ENCODE results near the gene CDH4.

CDH4 gene

GRCh38 chr20:61556673-61557072, 304.6 kb downstream of the CDH4 start:
- H3K9ac ChIP-seq (ENCODE audit: low read length): no peak overlapping the region
- H3K36me3 ChIP-seq (ENCODE audit: control insufficient read depth, insufficient read depth, low read length): no peaks in the 10 kb centered on the region
- H3K4me3 ChIP-seq (ENCODE audit: low read length): no peak overlapping the region
- H3K4me1 ChIP-seq (ENCODE audit: control insufficient read depth, insufficient read depth, low read length): no peaks in the 10 kb centered on the region
- H3K27me3 ChIP-seq (ENCODE audit: control insufficient read depth, insufficient read depth, low read length): no peaks in the 10 kb centered on the region
- no peak overlapping the region for H3K27ac ChIP-seq (ENCODE audit: low read depth, low read length)

GRCh38 chr20:61557621-61558020, 305.6 kb downstream of the CDH4 start:
- Histone ChIP-seq H3K9ac (ENCODE audit: low read length) (no peak overlapping the region), H3K27me3 (ENCODE audit: control insufficient read depth, insufficient read depth, low read length) (no peaks in the 10 kb centered on the region), H3K4me3 (ENCODE audit: low read length) (no peak overlapping the region), H3K27ac (ENCODE audit: low read depth, low read length) (no peak overlapping the region), H3K36me3 (ENCODE audit: control insufficient read depth, insufficient read depth, low read length) (no peaks in the 10 kb centered on the region), H3K4me1 (ENCODE audit: control insufficient read depth, insufficient read depth, low read length) (no peaks in the 10 kb centered on the region)

GRCh38 chr20:61558726-61559125, 306.7 kb downstream of the CDH4 start:
- H3K4me1 ChIP-seq (ENCODE audit: control insufficient read depth, insufficient read depth, low read length): no peaks in the 10 kb centered on the region
- no peak overlapping the region for H3K4me3 ChIP-seq (ENCODE audit: low read length)

GRCh38 chr20:61559706-61560315, 307.8 kb downstream of the CDH4 start:
- Histone ChIP-seq H3K4me1 (ENCODE audit: control insufficient read depth, insufficient read depth, low read length) (no peaks in the 10 kb centered on the region), H3K27me3 (ENCODE audit: control insufficient read depth, insufficient read depth, low read length) (no peaks in the 10 kb centered on the region), H3K9ac (ENCODE audit: low read length) (no peak overlapping the region), H3K36me3 (ENCODE audit: control insufficient read depth, insufficient read depth, low read length) (no peaks in the 10 kb centered on the region), H3K4me3 (ENCODE audit: low read length) (no peak overlapping the region), H3K27ac (ENCODE audit: low read depth, low read length) (no peak overlapping the region)

More at GRCh38 chr20:61558726-61559125, 306.7 kb downstream of the CDH4 start:
- Histone ChIP-seq H3K27ac (ENCODE audit: low read depth, low read length) (no peak overlapping the region), H3K27me3 (ENCODE audit: control insufficient read depth, insufficient read depth, low read length) (no peaks in the 10 kb centered on the region), H3K36me3 (ENCODE audit: control insufficient read depth, insufficient read depth, low read length) (no peaks in the 10 kb centered on the region), H3K9ac (ENCODE audit: low read length) (no peak overlapping the region)

GRCh38 chr20:61560361-61560853, 308.3 kb downstream of the CDH4 start:
- Histone ChIP-seq H3K4me3 (ENCODE audit: low read length) (no peak overlapping the region), H3K4me1 (ENCODE audit: control insufficient read depth, insufficient read depth, low read length) (no peaks in the 10 kb centered on the region), H3K27me3 (ENCODE audit: control insufficient read depth, insufficient read depth, low read length) (no peaks in the 10 kb centered on the region), H3K9ac (ENCODE audit: low read length) (no peak overlapping the region), H3K27ac (ENCODE audit: low read depth, low read length) (no peak overlapping the region), H3K36me3 (ENCODE audit: control insufficient read depth, insufficient read depth, low read length) (no peaks in the 10 kb centered on the region)

- H3K36me3 ChIP-seq (ENCODE audit: control insufficient read depth, insufficient read depth, low read length): no peaks in the 10 kb centered on the region
- no peaks in the 10 kb centered on the region for H3K4me1 ChIP-seq (ENCODE audit: control insufficient read depth, insufficient read depth, low read length)
- no peak overlapping the region for H3K27ac ChIP-seq (ENCODE audit: low read depth, low read length)
- no peak overlapping the region for H3K9ac ChIP-seq (ENCODE audit: low read length)
- H3K27me3 ChIP-seq (ENCODE audit: control insufficient read depth, insufficient read depth, low read length): no peaks in the 10 kb centered on the region
- no peak overlapping the region for H3K4me3 ChIP-seq (ENCODE audit: low read length)
Measured at GRCh38 chr20:61561111-61561830, 309.2 kb downstream of the CDH4 start.

GRCh38 chr20:61562491-61562890, 310.4 kb downstream of the CDH4 start:
- Histone ChIP-seq H3K27me3 (ENCODE audit: control insufficient read depth, insufficient read depth, low read length) (no peaks in the 10 kb centered on the region), H3K36me3 (ENCODE audit: control insufficient read depth, insufficient read depth, low read length) (no peaks in the 10 kb centered on the region), H3K4me3 (ENCODE audit: low read length) (no peak overlapping the region), H3K27ac (ENCODE audit: low read depth, low read length) (no peak overlapping the region), H3K9ac (ENCODE audit: low read length) (no peak overlapping the region), H3K4me1 (ENCODE audit: control insufficient read depth, insufficient read depth, low read length) (no peaks in the 10 kb centered on the region)

- no peaks in the 10 kb centered on the region for H3K4me1 ChIP-seq (ENCODE audit: control insufficient read depth, insufficient read depth, low read length)
- H3K4me3 ChIP-seq (ENCODE audit: low read length): no peak overlapping the region
- H3K36me3 ChIP-seq (ENCODE audit: control insufficient read depth, insufficient read depth, low read length): no peaks in the 10 kb centered on the region
- no peak overlapping the region for H3K9ac ChIP-seq (ENCODE audit: low read length)
- no peaks in the 10 kb centered on the region for H3K27me3 ChIP-seq (ENCODE audit: control insufficient read depth, insufficient read depth, low read length)
- H3K27ac ChIP-seq (ENCODE audit: low read depth, low read length): no peak overlapping the region
Measured at GRCh38 chr20:61562897-61563504, 310.9 kb downstream of the CDH4 start.

GRCh38 chr20:61564628-61565027, 312.6 kb downstream of the CDH4 start:
- Histone ChIP-seq H3K27ac (ENCODE audit: low read depth, low read length) (no peak overlapping the region), H3K27me3 (ENCODE audit: control insufficient read depth, insufficient read depth, low read length) (no peaks in the 10 kb centered on the region), H3K9ac (ENCODE audit: low read length) (no peak overlapping the region), H3K4me3 (ENCODE audit: low read length) (no peak overlapping the region), H3K4me1 (ENCODE audit: control insufficient read depth, insufficient read depth, low read length) (no peaks in the 10 kb centered on the region), H3K36me3 (ENCODE audit: control insufficient read depth, insufficient read depth, low read length) (no peaks in the 10 kb centered on the region)

- Histone ChIP-seq H3K36me3 (ENCODE audit: control insufficient read depth, insufficient read depth, low read length) (no peaks in the 10 kb centered on the region), H3K27ac (ENCODE audit: low read depth, low read length) (no peak overlapping the region), H3K4me1 (ENCODE audit: control insufficient read depth, insufficient read depth, low read length) (no peaks in the 10 kb centered on the region), H3K9ac (ENCODE audit: low read length) (no peak overlapping the region), H3K4me3 (ENCODE audit: low read length) (no peak overlapping the region), H3K27me3 (ENCODE audit: control insufficient read depth, insufficient read depth, low read length) (no peaks in the 10 kb centered on the region)
Measured at GRCh38 chr20:61565791-61566190, 313.7 kb downstream of the CDH4 start.

- H3K9ac ChIP-seq (ENCODE audit: low read length): no peak overlapping the region
- H3K4me1 ChIP-seq (ENCODE audit: control insufficient read depth, insufficient read depth, low read length): no peaks in the 10 kb centered on the region
- no peaks in the 10 kb centered on the region for H3K36me3 ChIP-seq (ENCODE audit: control insufficient read depth, insufficient read depth, low read length)
- no peaks in the 10 kb centered on the region for H3K27me3 ChIP-seq (ENCODE audit: control insufficient read depth, insufficient read depth, low read length)
- H3K27ac ChIP-seq (ENCODE audit: low read depth, low read length): no peak overlapping the region
- no peak overlapping the region for H3K4me3 ChIP-seq (ENCODE audit: low read length)
Measured at GRCh38 chr20:61566691-61567090, 314.6 kb downstream of the CDH4 start.

- Histone ChIP-seq H3K27me3 (ENCODE audit: control insufficient read depth, insufficient read depth, low read length) (no peaks in the 10 kb centered on the region), H3K4me3 (ENCODE audit: low read length) (no peak overlapping the region), H3K4me1 (ENCODE audit: control insufficient read depth, insufficient read depth, low read length) (no peaks in the 10 kb centered on the region), H3K27ac (ENCODE audit: low read depth, low read length) (no peak overlapping the region), H3K9ac (ENCODE audit: low read length) (no peak overlapping the region), H3K36me3 (ENCODE audit: control insufficient read depth, insufficient read depth, low read length) (no peaks in the 10 kb centered on the region)
Measured at GRCh38 chr20:61567204-61567603, 315.1 kb downstream of the CDH4 start.
